LNCaP clone FGC (cell line): ENCODE data around the gene DDX6.
"Not testable (repeated sequence)": the region's sequence is repeated elsewhere in the genome, so short reads cannot be mapped to it uniquely, and the experiment has no call there.

Experiments
- DNase-seq: peaks from one replicate; pipeline ENCODE4 v3.0.0-alpha.2; 2011; ENCODE audit warnings: low read depth
- H3K4me3 ChIP-seq: 2 replicates; pipeline ENCODE4 v1.5.1; 2011; ENCODE audit warnings: mild to moderate bottlenecking, low read depth, low read length, control low read depth
- CTCF ChIP-seq: IDR thresholded peaks from 2 replicates; pipeline ENCODE4 v1.5.1; 2012; ENCODE audit warnings: mild to moderate bottlenecking; ENCODE audit not compliant: control insufficient read depth, insufficient read depth; ENCODE audit errors: extremely low read depth

DDX6 gene

GRCh38 chr11:118791961-118792569 lies 1.1 kb upstream of the DDX6 start:
- DNase-seq = no peak
- TF ChIP-seq CTCF = no peak
- H3K4me3 ChIP-seq = peak overlapping the region; percentile 96

- DNase-seq = no peak
- H3K4me3 ChIP-seq = peak overlapping the region; percentile 96
- peak; percentile 20; the same call in 1 of the 2 replicates for TF ChIP-seq CTCF
These were observed 430 bp downstream of the DDX6 start for GRCh38 chr11:118790357-118791110.

GRCh38 chr11:118789501-118790356 lies 1.2 kb downstream of the DDX6 start:
- no peak for DNase-seq
- no peak for TF ChIP-seq CTCF
- H3K4me3 ChIP-seq = peak overlapping the region; percentile 96

- no peak for TF ChIP-seq CTCF
- H3K4me3 ChIP-seq = no peak overlapping the region
- DNase-seq = no peak
These were observed 4.3 kb downstream of the DDX6 start for GRCh38 chr11:118786657-118787056.

GRCh38 chr11:118785362-118785761 lies 5.6 kb downstream of the DDX6 start:
- no peak for TF ChIP-seq CTCF
- no peak overlapping the region for H3K4me3 ChIP-seq
- no peak for DNase-seq

- no peak for DNase-seq
- TF ChIP-seq CTCF = no peak
- H3K4me3 ChIP-seq = no peak overlapping the region
These were observed 7.1 kb downstream of the DDX6 start for GRCh38 chr11:118783724-118784495.

- DNase-seq, H3K4me3 ChIP-seq: not testable (repeated sequence)
These were observed 7.6 kb downstream of the DDX6 start for GRCh38 chr11:118783324-118783723.
